A673 (cell line): Measurements from ENCODE around the gene REXO1.

Experiments
- EZH2 ChIP-seq: fragments of 200-600 bp; sonication (generic); IDR thresholded peaks from 2 replicates; pipeline ENCODE4 v1.6.1; 2017; ENCODE audit warnings: borderline replicate concordance, low read depth, mild to moderate bottlenecking, mixed read lengths, antibody characterized with exemption, low read length; ENCODE audit not compliant: poor library complexity, severe bottlenecking
- TF ChIP-seq, protein P1 (sequence below): fragments of 300-800, 200-600 bp; sonication (generic); conservative IDR thresholded peaks from 2 replicates; pipeline ENCODE4 v1.5.1; 2017; ENCODE audit warnings: low read depth, mild to moderate bottlenecking, antibody characterized with exemption, low read length, moderate library complexity, mixed read lengths

DNA sequence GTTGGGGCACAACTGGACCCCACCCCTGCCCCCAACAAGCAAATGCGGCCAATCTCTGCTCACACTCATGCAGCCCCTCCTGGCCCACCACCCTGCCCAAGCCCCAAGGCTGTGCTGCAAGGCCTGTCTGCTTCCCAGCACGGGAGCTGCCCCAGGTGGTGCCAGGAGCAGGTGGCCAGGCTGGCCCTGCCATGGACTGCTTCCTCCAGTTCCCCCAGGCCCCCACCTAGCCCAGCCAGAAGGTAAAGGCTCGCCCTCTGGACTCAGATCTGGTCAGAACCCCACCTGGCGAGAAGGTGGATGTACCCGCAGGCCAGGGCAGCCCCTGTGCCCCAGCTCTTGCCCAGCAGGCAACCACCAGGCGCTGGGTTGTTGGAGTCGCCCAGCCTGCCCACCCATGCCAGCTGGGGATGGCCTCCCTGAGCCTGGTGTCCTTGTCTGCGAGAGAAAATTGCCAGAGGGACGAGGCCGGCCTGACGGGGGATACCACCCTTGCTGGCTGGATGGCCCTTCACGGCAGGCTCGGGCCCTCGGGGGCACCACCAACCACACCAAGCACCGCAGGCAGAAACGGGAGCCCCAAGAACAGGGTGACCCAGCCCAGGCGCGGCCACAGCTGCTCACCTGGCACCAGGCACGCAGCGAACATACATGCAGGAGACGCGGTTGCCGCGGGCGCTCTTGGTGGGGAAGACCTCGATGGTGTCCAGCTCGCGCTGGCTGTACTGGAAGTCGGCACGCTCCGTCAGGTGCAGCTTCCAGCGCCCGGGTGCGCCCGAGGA is 32.5 kb upstream of the REXO1 start:
- TF ChIP-seq, protein P1, sequence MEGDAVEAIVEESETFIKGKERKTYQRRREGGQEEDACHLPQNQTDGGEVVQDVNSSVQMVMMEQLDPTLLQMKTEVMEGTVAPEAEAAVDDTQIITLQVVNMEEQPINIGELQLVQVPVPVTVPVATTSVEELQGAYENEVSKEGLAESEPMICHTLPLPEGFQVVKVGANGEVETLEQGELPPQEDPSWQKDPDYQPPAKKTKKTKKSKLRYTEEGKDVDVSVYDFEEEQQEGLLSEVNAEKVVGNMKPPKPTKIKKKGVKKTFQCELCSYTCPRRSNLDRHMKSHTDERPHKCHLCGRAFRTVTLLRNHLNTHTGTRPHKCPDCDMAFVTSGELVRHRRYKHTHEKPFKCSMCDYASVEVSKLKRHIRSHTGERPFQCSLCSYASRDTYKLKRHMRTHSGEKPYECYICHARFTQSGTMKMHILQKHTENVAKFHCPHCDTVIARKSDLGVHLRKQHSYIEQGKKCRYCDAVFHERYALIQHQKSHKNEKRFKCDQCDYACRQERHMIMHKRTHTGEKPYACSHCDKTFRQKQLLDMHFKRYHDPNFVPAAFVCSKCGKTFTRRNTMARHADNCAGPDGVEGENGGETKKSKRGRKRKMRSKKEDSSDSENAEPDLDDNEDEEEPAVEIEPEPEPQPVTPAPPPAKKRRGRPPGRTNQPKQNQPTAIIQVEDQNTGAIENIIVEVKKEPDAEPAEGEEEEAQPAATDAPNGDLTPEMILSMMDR: no peak
- no peak for TF ChIP-seq EZH2
